A673 (cell line): ENCODE data around the gene STH. TPM values are rescaled to one million over a fixed set of nuclear protein-coding genes. Genes with fewer than 3 reads are reported as not detected.

Experiments
- BruUV-seq: library from RNA; stranded (reverse); fragments of 400-500 nt; replicated peaks from 2 replicates; lab custom pipeline; 2021; lab: Mats Ljungman, UMichigan
- CTCF ChIA-PET: fragments of 300-600 bp; sonication (Branson Sonifier 250); formaldehyde crosslinking; loops from one replicate; lab custom pipeline; 2022; ENCODE audit warnings: antibody characterized with exemption; lab: Charles Lee
- POLR2A ChIA-PET: fragments of 300-600 bp; sonication (Branson Sonifier 250); formaldehyde crosslinking; loops from one replicate; lab custom pipeline; 2022; ENCODE audit warnings: antibody characterized with exemption; ENCODE audit not compliant: low non-redundant PET; lab: Charles Lee
- DNase-seq: peaks from one replicate; pipeline ENCODE4 v3.0.0-alpha.2; 2015; ENCODE audit warnings: low spot score
- H3K27ac ChIP-seq: fragments of 200-600 bp; sonication (generic); 2 replicates; pipeline ENCODE4 v1.5.1; 2016; ENCODE audit warnings: mixed run types, low read depth, mild to moderate bottlenecking, mixed read lengths, antibody characterized with exemption, low read length; ENCODE audit not compliant: poor library complexity, severe bottlenecking
- H3K27me3 ChIP-seq: fragments of 200-600 bp; sonication (generic); replicated peaks from 2 replicates; pipeline ENCODE4 v1.6.1; 2017; ENCODE audit warnings: mixed run types, low read depth, mild to moderate bottlenecking, mixed read lengths, antibody characterized with exemption, low read length; ENCODE audit not compliant: insufficient read depth, poor library complexity
- H3K36me3 ChIP-seq: fragments of 200-600 bp; sonication (generic); 2 replicates; pipeline ENCODE4 v1.6.1; 2016; ENCODE audit warnings: mixed run types, mild to moderate bottlenecking, mixed read lengths, antibody characterized with exemption, low read length; ENCODE audit not compliant: insufficient read depth, poor library complexity, severe bottlenecking
- H3K4me1 ChIP-seq: fragments of 200-600 bp; sonication (generic); 2 replicates; pipeline ENCODE4 v1.6.1; 2017; ENCODE audit warnings: mixed run types, mild to moderate bottlenecking, mixed read lengths, antibody characterized with exemption, low read length; ENCODE audit not compliant: insufficient read depth, poor library complexity, severe bottlenecking
- H3K4me3 ChIP-seq: fragments of 200-600 bp; sonication (generic); 2 replicates; pipeline ENCODE4 v1.5.1; 2016; ENCODE audit warnings: low read depth, mixed run types, mild to moderate bottlenecking, mixed read lengths, low read length; ENCODE audit not compliant: poor library complexity, severe bottlenecking
- H3K9me3 ChIP-seq: fragments of 200-600 bp; sonication (generic); 2 replicates; pipeline ENCODE4 v1.6.1; 2016; ENCODE audit warnings: mixed run types, low read depth, mild to moderate bottlenecking, mixed read lengths, antibody characterized with exemption, low read length; ENCODE audit not compliant: poor library complexity, severe bottlenecking
- EZH2 ChIP-seq: fragments of 200-600 bp; sonication (generic); IDR thresholded peaks from 2 replicates; pipeline ENCODE4 v1.6.1; 2017; ENCODE audit warnings: borderline replicate concordance, low read depth, mild to moderate bottlenecking, mixed read lengths, antibody characterized with exemption, low read length; ENCODE audit not compliant: poor library complexity, severe bottlenecking
- intact Hi-C: fragments of 100-400 bp; cut with micrococcal nuclease; formaldehyde crosslinking; loops from one replicate; pipeline ENCODE4 v1.10.0; 2022; ENCODE audit not compliant: unreplicated experiment
- total RNA-seq: library from RNA; stranded (reverse); gene quantifications from 2 replicates; pipeline ENCODE4 v1.2.3, GENCODE V29; 2021
- TF ChIP-seq, protein P1 (sequence below): fragments of 300-800, 200-600 bp; sonication (generic); conservative IDR thresholded peaks from 2 replicates; pipeline ENCODE4 v1.5.1; 2017; ENCODE audit warnings: low read depth, mild to moderate bottlenecking, antibody characterized with exemption, low read length, moderate library complexity, mixed read lengths

The STH gene
- total RNA-seq, 1 experiment from 2014 or later: not detected

GRCh38 chr17:45976391-45976754 is 22.7 kb upstream of the STH start:
- no TSS peak for BruUV-seq
- ChIA-PET CTCF (no interaction called here), POLR2A (no interaction called here)
- H3K4me1 ChIP-seq: no peaks in the 10 kb centered on the region
- no peak overlapping the region for H3K4me3 ChIP-seq
- no peak for TF ChIP-seq EZH2
- TF ChIP-seq, protein P1, sequence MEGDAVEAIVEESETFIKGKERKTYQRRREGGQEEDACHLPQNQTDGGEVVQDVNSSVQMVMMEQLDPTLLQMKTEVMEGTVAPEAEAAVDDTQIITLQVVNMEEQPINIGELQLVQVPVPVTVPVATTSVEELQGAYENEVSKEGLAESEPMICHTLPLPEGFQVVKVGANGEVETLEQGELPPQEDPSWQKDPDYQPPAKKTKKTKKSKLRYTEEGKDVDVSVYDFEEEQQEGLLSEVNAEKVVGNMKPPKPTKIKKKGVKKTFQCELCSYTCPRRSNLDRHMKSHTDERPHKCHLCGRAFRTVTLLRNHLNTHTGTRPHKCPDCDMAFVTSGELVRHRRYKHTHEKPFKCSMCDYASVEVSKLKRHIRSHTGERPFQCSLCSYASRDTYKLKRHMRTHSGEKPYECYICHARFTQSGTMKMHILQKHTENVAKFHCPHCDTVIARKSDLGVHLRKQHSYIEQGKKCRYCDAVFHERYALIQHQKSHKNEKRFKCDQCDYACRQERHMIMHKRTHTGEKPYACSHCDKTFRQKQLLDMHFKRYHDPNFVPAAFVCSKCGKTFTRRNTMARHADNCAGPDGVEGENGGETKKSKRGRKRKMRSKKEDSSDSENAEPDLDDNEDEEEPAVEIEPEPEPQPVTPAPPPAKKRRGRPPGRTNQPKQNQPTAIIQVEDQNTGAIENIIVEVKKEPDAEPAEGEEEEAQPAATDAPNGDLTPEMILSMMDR: no peak
- H3K27me3 ChIP-seq: no peaks in the 10 kb centered on the region
- no peaks in the 10 kb centered on the region for H3K36me3 ChIP-seq
- DNase-seq: no peak
- H3K9me3 ChIP-seq: no peaks in the 10 kb centered on the region
- no peak overlapping the region for H3K27ac ChIP-seq
- intact Hi-C loops: no loop called here

GRCh38 chr17:45976755-45977505 is 22.1 kb upstream of the STH start:
- no peak overlapping the region for H3K4me3 ChIP-seq
- no peak for TF ChIP-seq EZH2
- TF ChIP-seq, protein P1: no peak
- no TSS peak for BruUV-seq
- H3K27ac ChIP-seq: no peak overlapping the region
- H3K27me3 ChIP-seq: no peaks in the 10 kb centered on the region
- H3K4me1 ChIP-seq: no peaks in the 10 kb centered on the region
- no peak for DNase-seq
- H3K9me3 ChIP-seq: no peaks in the 10 kb centered on the region
- intact Hi-C loops: no loop called here
- POLR2A ChIA-PET: no interaction called here
- H3K36me3 ChIP-seq: no peaks in the 10 kb centered on the region
- CTCF ChIA-PET: no interaction called here

DNA sequence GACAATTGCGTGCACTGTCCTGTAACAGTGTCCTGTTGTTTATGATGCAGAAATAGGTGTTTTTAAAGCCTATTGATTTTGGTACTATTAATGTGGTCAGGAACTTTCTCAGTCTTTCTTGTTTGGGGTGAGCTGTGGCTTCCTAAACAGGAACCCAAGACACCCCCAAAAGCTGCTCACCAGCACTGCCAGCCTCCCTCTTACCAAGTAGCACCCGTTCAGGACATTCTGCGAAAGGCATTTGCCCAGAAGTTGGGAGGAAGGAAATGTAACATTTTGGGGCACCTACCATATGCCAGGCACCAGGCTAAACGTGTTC is 21.6 kb upstream of the STH start:
- DNase-seq: no peak
- intact Hi-C loops: no loop called here
- BruUV-seq: no TSS peak
- Histone ChIP-seq H3K36me3 (no peaks in the 10 kb centered on the region), H3K9me3 (no peaks in the 10 kb centered on the region), H3K27ac (no peak overlapping the region), H3K27me3 (no peaks in the 10 kb centered on the region), H3K4me1 (no peaks in the 10 kb centered on the region), H3K4me3 (no peak overlapping the region)
- no peak for TF ChIP-seq EZH2
- TF ChIP-seq, protein P1: no peak
- CTCF ChIA-PET: no interaction called here
- POLR2A ChIA-PET: no interaction called here
